IMR-90 (cell line): ENCODE data around the gene MT1A. TPM values are rescaled to one million over a fixed set of nuclear protein-coding genes. Genes with fewer than 3 reads are reported as not detected.

Source experiments
- ATAC-seq: fragments of 200-7000 bp; cut with Tn5 transposase; 2 replicates; pipeline ENCODE4 v1.9.1; 2020; ENCODE audit warnings: low read depth, mild to moderate bottlenecking, moderate library complexity
- BruUV-seq: library from RNA; stranded (reverse); fragments of 400-500 nt; replicated peaks from 2 replicates; lab custom pipeline; 2021; lab: Mats Ljungman, UMichigan
- CTCF ChIA-PET: fragments of 300-600 bp; formaldehyde crosslinking; extraction: SDS; loops from one replicate; lab custom pipeline; 2021; ENCODE audit warnings: antibody characterized with exemption; lab: Yijun Ruan, JAX
- POLR2A ChIA-PET: fragments of 300-600 bp; sonication (Branson Sonifier 250); formaldehyde crosslinking; loops from one replicate; lab custom pipeline; 2022; ENCODE audit warnings: antibody characterized with exemption; ENCODE audit not compliant: unreplicated experiment; lab: Charles Lee
- DNase-seq: peaks from one replicate; pipeline ENCODE4 v3.0.0; 2013
- H2AFZ ChIP-seq: replicated peaks from 2 replicates; pipeline ENCODE3; 2013; ENCODE audit warnings: low read length, mild to moderate bottlenecking; ENCODE audit not compliant: poor library complexity
- H2AK5ac ChIP-seq: 2 replicates; pipeline ENCODE4 v1.6.1; 2013; ENCODE audit warnings: low read depth, low read length, inconsistent platforms
- H2AK9ac ChIP-seq: replicated peaks from 2 replicates; pipeline ENCODE3; 2013; ENCODE audit warnings: mild to moderate bottlenecking, low read depth, low read length, moderate library complexity; ENCODE audit not compliant: poor library complexity
- H2BK120ac ChIP-seq: 2 replicates; pipeline ENCODE4 v1.6.1; 2013; ENCODE audit warnings: low read depth, low read length, inconsistent platforms
- H2BK15ac ChIP-seq: 3 replicates; pipeline ENCODE4 v1.6.1; 2013; ENCODE audit warnings: low read depth, low read length, inconsistent platforms
- H2BK20ac ChIP-seq: 2 replicates; pipeline ENCODE4 v1.6.1; 2013; ENCODE audit warnings: low read depth, mild to moderate bottlenecking, inconsistent platforms, low read length, moderate library complexity
- H2BK5ac ChIP-seq: 2 replicates; pipeline ENCODE4 v1.6.1; 2013; ENCODE audit warnings: mild to moderate bottlenecking, low read depth, low read length, inconsistent platforms; ENCODE audit not compliant: poor library complexity, severe bottlenecking
- H3K14ac ChIP-seq: replicated peaks from 2 replicates; pipeline ENCODE4 v1.6.1; 2013; ENCODE audit warnings: low read depth, low read length, inconsistent platforms
- H3K18ac ChIP-seq: 2 replicates; pipeline ENCODE4 v1.6.1; 2013; ENCODE audit warnings: low read depth, low read length, control low read depth
- H3K23ac ChIP-seq: 2 replicates; pipeline ENCODE4 v1.6.1; 2013; ENCODE audit warnings: low read depth, low read length, inconsistent platforms
- H3K27ac ChIP-seq: 2 replicates; pipeline ENCODE4 v1.5.1; 2013; ENCODE audit warnings: mild to moderate bottlenecking, control low read depth, low read length; ENCODE audit not compliant: insufficient read depth
- H3K27me3 ChIP-seq: 2 replicates; pipeline ENCODE4 v1.6.1; 2013; ENCODE audit warnings: low read length; ENCODE audit not compliant: control insufficient read depth, insufficient read depth
- H3K36me3 ChIP-seq: 2 replicates; pipeline ENCODE4 v1.6.1; 2013; ENCODE audit warnings: low read length, mixed read lengths; ENCODE audit not compliant: control insufficient read depth, insufficient read depth
- H3K4ac ChIP-seq: 2 replicates; pipeline ENCODE4 v1.6.1; 2013; ENCODE audit warnings: low read depth, low read length, inconsistent platforms
- H3K4me1 ChIP-seq: 2 replicates; pipeline ENCODE4 v1.6.1; 2013; ENCODE audit warnings: low read length, mixed read lengths; ENCODE audit not compliant: control insufficient read depth, insufficient read depth
- H3K4me2 ChIP-seq: 2 replicates; pipeline ENCODE4 v1.6.1; 2013; ENCODE audit warnings: low read depth, mild to moderate bottlenecking, control low read depth, low read length, moderate library complexity
- H3K4me3 ChIP-seq: 2 replicates; pipeline ENCODE4 v1.5.1; 2013; ENCODE audit warnings: low read depth, mild to moderate bottlenecking, control low read depth, low read length, moderate library complexity; ENCODE audit not compliant: insufficient read depth
- H3K56ac ChIP-seq: 2 replicates; pipeline ENCODE4 v1.6.1; 2013; ENCODE audit warnings: low read length, inconsistent platforms; ENCODE audit not compliant: insufficient read depth; ENCODE audit errors: extremely low read depth
- H3K79me1 ChIP-seq, 2 experiments: 2 replicates each; pipeline ENCODE4 v1.6.1; 2013; ENCODE audit warnings: low read length in 2 of 2, inconsistent platforms in 1 of 2, low read depth in 1 of 2
- H3K9ac ChIP-seq: 2 replicates; pipeline ENCODE4 v1.6.1; 2013; ENCODE audit warnings: low read depth, low read length, control low read depth
- H3K9me1 ChIP-seq: 2 replicates; pipeline ENCODE4 v1.6.1; 2013; ENCODE audit warnings: low read length, inconsistent platforms; ENCODE audit not compliant: insufficient read depth
- H3K9me3 ChIP-seq: 2 replicates; pipeline ENCODE4 v1.6.1; 2013; ENCODE audit warnings: low read length; ENCODE audit not compliant: control insufficient read depth, insufficient read depth
- H4K20me1 ChIP-seq: 2 replicates; pipeline ENCODE4 v1.6.1; 2013; ENCODE audit warnings: low read length, inconsistent platforms; ENCODE audit not compliant: insufficient read depth
- H4K5ac ChIP-seq: 2 replicates; pipeline ENCODE4 v1.6.1; 2013; ENCODE audit warnings: mild to moderate bottlenecking, low read depth, low read length, control low read depth
- H4K8ac ChIP-seq, 2 experiments: 2 replicates each; pipeline ENCODE4 v1.6.1; 2013; ENCODE audit warnings: low read depth in 2 of 2, low read length in 2 of 2, control low read depth in 1 of 2, inconsistent platforms in 1 of 2
- H4K91ac ChIP-seq: 2 replicates; pipeline ENCODE4 v1.6.1; 2013; ENCODE audit warnings: low read depth, low read length, inconsistent platforms; ENCODE audit not compliant: insufficient read depth
- BHLHE40 ChIP-seq: fragments of 150-350 bp; IDR thresholded peaks from 2 replicates; pipeline ENCODE4 v1.6.1; 2016; ENCODE audit warnings: mild to moderate bottlenecking, low read depth, low read length
- CEBPB ChIP-seq: IDR thresholded peaks from 2 replicates; pipeline ENCODE4 v1.6.1; 2012; ENCODE audit warnings: low read depth, low read length, improper control_type of control experiment
- CHD1 ChIP-seq: IDR thresholded peaks from 2 replicates; pipeline ENCODE4 v1.6.1; 2012; ENCODE audit warnings: low read depth, low read length, improper control_type of control experiment
- FOS ChIP-seq: fragments of 150-350 bp; IDR thresholded peaks from 2 replicates; pipeline ENCODE4 v1.6.1; 2016; ENCODE audit warnings: low read depth, low read length
- MAFK ChIP-seq: IDR thresholded peaks from 2 replicates; pipeline ENCODE4 v1.6.1; 2012; ENCODE audit warnings: low read depth, low read length, improper control_type of control experiment
- MAZ ChIP-seq: IDR thresholded peaks from 2 replicates; pipeline ENCODE4 v1.6.1; 2012; ENCODE audit warnings: low read depth, mild to moderate bottlenecking, low read length, improper control_type of control experiment, moderate library complexity, borderline replicate concordance
- MXI1 ChIP-seq: IDR thresholded peaks from 2 replicates; pipeline ENCODE4 v1.6.1; 2012; ENCODE audit warnings: low read depth, mild to moderate bottlenecking, low read length, moderate library complexity, borderline replicate concordance
- NFE2L2 ChIP-seq: fragments of 150-350 bp; IDR thresholded peaks from 2 replicates; pipeline ENCODE4 v1.6.1; 2016; ENCODE audit warnings: low read depth, mild to moderate bottlenecking, low read length
- POLR2A ChIP-seq: IDR thresholded peaks from 2 replicates; pipeline ENCODE4 v1.6.1; 2012; ENCODE audit warnings: mild to moderate bottlenecking, low read depth, low read length
- RAD21 ChIP-seq: IDR thresholded peaks from 2 replicates; pipeline ENCODE4 v1.6.1; 2012; ENCODE audit warnings: low read length, improper control_type of control experiment
- RCOR1 ChIP-seq: IDR thresholded peaks from 2 replicates; pipeline ENCODE4 v1.6.1; 2012; ENCODE audit warnings: mild to moderate bottlenecking, low read length, improper control_type of control experiment; ENCODE audit not compliant: insufficient replicate concordance
- RFX5 ChIP-seq: IDR thresholded peaks from 2 replicates; pipeline ENCODE4 v1.8.0; 2012; ENCODE audit warnings: low read depth, mild to moderate bottlenecking, low read length, moderate library complexity
- SMC3 ChIP-seq: fragments of 150-350 bp; IDR thresholded peaks from 2 replicates; pipeline ENCODE4 v1.6.1; 2016; ENCODE audit warnings: low read depth, mild to moderate bottlenecking, antibody characterized with exemption, low read length, moderate library complexity
- WGBS, 2 experiments: methylation state at CpG; one replicate each; pipeline versions ENCODE4 v1.1.5 to v1.1.7; 2013; ENCODE audit warnings: missing lambda C conversion rate in 2 of 2; ENCODE audit not compliant: insufficient read length in 1 of 2; ENCODE audit errors: extremely low coverage in 2 of 2; 5-methylcytosine and 5-hydroxymethylcytosine counted together
- dilution Hi-C: fragments of 300-500 bp; cut with HindIII; formaldehyde crosslinking; loops from one replicate; pipeline ENCODE4 v1.14.3; 2018; ENCODE audit warnings: low sequenced_read_pairs; ENCODE audit not compliant: unreplicated experiment
- in situ Hi-C: fragments of 300-500 bp; cut with MboI; formaldehyde crosslinking; loops from 3 replicates; pipeline ENCODE4 v1.14.3; 2019; ENCODE audit warnings: low sequenced_read_pairs, inconsistent platforms, mixed read lengths
- intact Hi-C: fragments of 100-400 bp; cut with micrococcal nuclease; formaldehyde crosslinking; loops from 2 replicates; pipeline ENCODE4 v1.10.0; 2022
- polyA plus RNA-seq, 3 experiments: library from polyadenylated mRNA; depleted of rRNA; stranded (reverse); fragments of >200 nt; gene quantifications; 2 replicates each; pipeline ENCODE4 v1.2.3, GENCODE V29; 2012; ENCODE audit warnings: low replicate concordance in 1 of 3
- total RNA-seq: library from RNA; depleted of rRNA; stranded (reverse); fragments of >200 nt; gene quantifications from 2 replicates; pipeline ENCODE4 v1.2.3, GENCODE V29; 2012
- TF ChIP-seq, protein P1 (sequence below): fragments of 150-350 bp; IDR thresholded peaks from 2 replicates; pipeline ENCODE4 v1.6.1; 2017; ENCODE audit warnings: mild to moderate bottlenecking, antibody characterized with exemption, low read length, low read depth
- TF ChIP-seq, protein P2 (sequence below): conservative IDR thresholded peaks from 2 replicates; pipeline ENCODE4 v1.5.1; 2012; ENCODE audit warnings: mild to moderate bottlenecking, low read depth, low read length, improper control_type of control experiment

The MT1A gene
- total and polyA plus RNA-seq, 2 of the 4 experiments (the other 2 are of a cell fraction), result 1.6 TPM; not detected in 1

DNA sequence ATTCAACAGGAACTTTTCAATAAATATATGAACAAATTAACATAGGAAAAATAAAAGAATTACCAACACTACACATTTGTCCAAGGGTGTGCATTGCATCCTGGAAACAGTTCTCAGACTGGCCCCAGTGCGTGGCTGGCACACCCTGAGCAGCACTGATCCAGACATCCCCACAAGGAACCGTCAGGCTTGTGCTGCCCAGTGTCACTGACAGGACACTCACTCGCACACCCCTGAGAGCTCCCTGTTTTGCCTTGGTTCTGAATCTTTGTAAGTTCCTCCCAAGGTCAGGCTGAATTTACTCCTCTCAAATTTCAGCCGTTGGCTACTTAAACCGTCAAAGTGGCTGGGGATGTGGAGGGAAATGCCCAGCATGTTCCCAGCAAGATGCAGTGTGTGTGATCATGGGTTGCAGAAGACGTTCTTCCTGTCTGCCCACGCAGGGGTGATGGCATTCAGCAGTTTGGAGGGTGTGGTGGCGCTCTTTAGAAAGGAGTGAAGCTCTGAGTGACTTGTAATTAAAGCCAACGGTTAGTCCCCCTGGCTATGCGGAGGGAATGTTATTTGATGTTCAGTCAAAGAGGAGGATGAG, 28.4 kb upstream of the MT1A start:
- Histone ChIP-seq H3K18ac (peak overlapping the region; percentile 90), H3K79me1 (peaks cover 2 to 55% of the 10 kb centered on the region in 2 experiments; a peak in 3 of 4 replicates), H3K56ac (peak overlapping the region; percentile 73), H3K14ac (peak overlapping the region; percentile 83), H2BK120ac (peak overlapping the region; percentile 96), H2AFZ (peak overlapping the region; percentile 52), H4K5ac (peak overlapping the region; percentile 88), H3K27me3 (no peaks in the 10 kb centered on the region), H3K4me2 (peak overlapping the region; percentile 78), H2BK5ac (peak overlapping the region; percentile 98), H4K8ac (peak overlapping the region; percentile 37 to 81), H4K20me1 (peaks cover 11% of the 10 kb centered on the region), H4K91ac (peak overlapping the region; percentile 90), H3K23ac (peak overlapping the region; percentile 89), H2BK20ac (peak overlapping the region; percentile 71), H3K9ac (peak overlapping the region; percentile 28), H3K4ac (peak overlapping the region; percentile 82), H3K4me1 (peaks cover 35% of the 10 kb centered on the region), H2AK5ac (peak overlapping the region; percentile 73), H3K9me1 (peaks cover 23% of the 10 kb centered on the region), H2AK9ac (peak overlapping the region; percentile 21), H3K27ac (peak overlapping the region; percentile 70), H3K4me3 (peak overlapping the region; percentile 35), H3K9me3 (no peaks in the 10 kb centered on the region), H3K36me3 (no peaks in the 10 kb centered on the region), H2BK15ac (peak overlapping the region; percentile 55)
- POLR2A ChIA-PET, result no interaction called here
- dilution Hi-C loops (no loop called here), in situ Hi-C loops (no loop called here), intact Hi-C loops (no loop called here)
- 19% methylated on average over 6 of the region's 10 CpGs; no CpG with 5 or more reads in 1 of the 2 experiments for WGBS, 2 experiments
- CTCF ChIA-PET, result interaction anchor here (1.6 kb wide), 1 partner anchor 10 kb away, joined by 4 read pairs; no protein-coding TSS in a partner anchor
- BruUV-seq, result no TSS peak
- ATAC-seq (peak; percentile 1; the same call in 1 of the 2 replicates), DNase-seq (peak; percentile 97)
- TF ChIP-seq, protein P1, sequence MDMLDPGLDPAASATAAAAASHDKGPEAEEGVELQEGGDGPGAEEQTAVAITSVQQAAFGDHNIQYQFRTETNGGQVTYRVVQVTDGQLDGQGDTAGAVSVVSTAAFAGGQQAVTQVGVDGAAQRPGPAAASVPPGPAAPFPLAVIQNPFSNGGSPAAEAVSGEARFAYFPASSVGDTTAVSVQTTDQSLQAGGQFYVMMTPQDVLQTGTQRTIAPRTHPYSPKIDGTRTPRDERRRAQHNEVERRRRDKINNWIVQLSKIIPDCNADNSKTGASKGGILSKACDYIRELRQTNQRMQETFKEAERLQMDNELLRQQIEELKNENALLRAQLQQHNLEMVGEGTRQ, result no peak
- no peak for TF ChIP-seq RFX5
- peak; percentile 98 for TF ChIP-seq POLR2A
- TF ChIP-seq CHD1, result no peak
- TF ChIP-seq MAZ, result peak; percentile 53; the same call in 1 of the 2 replicates
- TF ChIP-seq FOS, result peak; percentile 18; the same call in 1 of the 2 replicates
- 0 out of 2 replicates have a peak, but pooled peaks have one; percentile 32 for TF ChIP-seq BHLHE40
- peak; percentile 25 for TF ChIP-seq SMC3
- peak; percentile 39 for TF ChIP-seq RCOR1
- no peak for TF ChIP-seq NFE2L2
- TF ChIP-seq, protein P2, sequence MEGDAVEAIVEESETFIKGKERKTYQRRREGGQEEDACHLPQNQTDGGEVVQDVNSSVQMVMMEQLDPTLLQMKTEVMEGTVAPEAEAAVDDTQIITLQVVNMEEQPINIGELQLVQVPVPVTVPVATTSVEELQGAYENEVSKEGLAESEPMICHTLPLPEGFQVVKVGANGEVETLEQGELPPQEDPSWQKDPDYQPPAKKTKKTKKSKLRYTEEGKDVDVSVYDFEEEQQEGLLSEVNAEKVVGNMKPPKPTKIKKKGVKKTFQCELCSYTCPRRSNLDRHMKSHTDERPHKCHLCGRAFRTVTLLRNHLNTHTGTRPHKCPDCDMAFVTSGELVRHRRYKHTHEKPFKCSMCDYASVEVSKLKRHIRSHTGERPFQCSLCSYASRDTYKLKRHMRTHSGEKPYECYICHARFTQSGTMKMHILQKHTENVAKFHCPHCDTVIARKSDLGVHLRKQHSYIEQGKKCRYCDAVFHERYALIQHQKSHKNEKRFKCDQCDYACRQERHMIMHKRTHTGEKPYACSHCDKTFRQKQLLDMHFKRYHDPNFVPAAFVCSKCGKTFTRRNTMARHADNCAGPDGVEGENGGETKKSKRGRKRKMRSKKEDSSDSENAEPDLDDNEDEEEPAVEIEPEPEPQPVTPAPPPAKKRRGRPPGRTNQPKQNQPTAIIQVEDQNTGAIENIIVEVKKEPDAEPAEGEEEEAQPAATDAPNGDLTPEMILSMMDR, result no peak
- peak; percentile 19; the same call in 1 of the 2 replicates for TF ChIP-seq MXI1
- peak; percentile 60; the same call in 1 of the 2 replicates for TF ChIP-seq CEBPB
- no peak for TF ChIP-seq RAD21
- TF ChIP-seq MAFK, result no peak
